Mesenchymal stem cell (in vitro differentiated cells and primary cell): ENCODE measurements around the gene ING3.
A peak's percentile ranks its signal among the peaks of the same experiment; 100 is the strongest.

ENCODE experiments used
- DNase-seq: peaks from one replicate; pipeline ENCODE4 v3.0.0-alpha.2; 2013
- H2AFZ ChIP-seq: one replicate; pipeline ENCODE4 v1.6.1; 2013; ENCODE audit warnings: low read depth, mild to moderate bottlenecking, control low read depth, inconsistent platforms, low read length, moderate library complexity
- H2AK5ac ChIP-seq: 2 replicates; pipeline ENCODE4 v1.6.1; 2013; ENCODE audit warnings: low read length, moderate library complexity, mild to moderate bottlenecking, inconsistent platforms; ENCODE audit not compliant: severe bottlenecking
- H2BK120ac ChIP-seq: one replicate; pipeline ENCODE4 v1.6.1; 2013; ENCODE audit warnings: low read depth, mild to moderate bottlenecking, inconsistent platforms, low read length, moderate library complexity
- H2BK12ac ChIP-seq, 2 experiments: one replicate each; pipeline ENCODE4 v1.6.1; 2013; ENCODE audit warnings: inconsistent platforms in 2 of 2, low read length in 2 of 2, mild to moderate bottlenecking in 2 of 2, moderate library complexity in 2 of 2, control low read depth in 1 of 2
- H2BK15ac ChIP-seq: one replicate; pipeline ENCODE4 v1.6.1; 2013; ENCODE audit warnings: mild to moderate bottlenecking, low read depth, inconsistent platforms; ENCODE audit not compliant: poor library complexity, severe bottlenecking
- H2BK5ac ChIP-seq: 2 replicates; pipeline ENCODE4 v1.6.1; 2013; ENCODE audit warnings: low read depth, mild to moderate bottlenecking, low read length, control low read depth, inconsistent platforms; ENCODE audit not compliant: poor library complexity, severe bottlenecking
- H3K14ac ChIP-seq, 2 experiments: one replicate each; pipeline ENCODE4 v1.6.1; 2013; ENCODE audit warnings: inconsistent platforms in 2 of 2, low read length in 2 of 2, control low read depth in 1 of 2, mild to moderate bottlenecking in 1 of 2, moderate library complexity in 1 of 2
- H3K18ac ChIP-seq, 2 experiments: one replicate each; pipeline ENCODE4 v1.6.1; 2013; ENCODE audit warnings: inconsistent platforms in 2 of 2, low read length in 2 of 2, control low read depth in 1 of 2, low read depth in 1 of 2, mild to moderate bottlenecking in 1 of 2
- H3K23ac ChIP-seq, 2 experiments: one replicate each; pipeline ENCODE4 v1.6.1; 2013; ENCODE audit warnings: inconsistent platforms in 2 of 2, low read length in 2 of 2, mild to moderate bottlenecking in 2 of 2, moderate library complexity in 2 of 2, control low read depth in 1 of 2
- H3K27ac ChIP-seq: 2 replicates; pipeline ENCODE4 v1.5.1; 2013; ENCODE audit warnings: mild to moderate bottlenecking, moderate library complexity, low read length, control low read depth, inconsistent platforms; ENCODE audit not compliant: poor library complexity, severe bottlenecking
- H3K27me3 ChIP-seq, 2 experiments: 2 replicates each; pipeline versions ENCODE4 v1.6.1 to v1.7.0; 2013; ENCODE audit warnings: low read length in 2 of 2, mild to moderate bottlenecking in 2 of 2, moderate library complexity in 2 of 2, control low read depth in 1 of 2, inconsistent platforms in 1 of 2; ENCODE audit not compliant: control insufficient read depth in 1 of 2, insufficient read depth in 1 of 2
- H3K36me3 ChIP-seq, 2 experiments: 2 replicates each; pipeline versions ENCODE4 v1.6.1 to v1.7.0; 2013; ENCODE audit warnings: low read length in 2 of 2, control low read depth in 1 of 2, inconsistent platforms in 1 of 2, low read depth in 1 of 2, mild to moderate bottlenecking in 1 of 2; ENCODE audit not compliant: insufficient read depth in 2 of 2, control insufficient read depth in 1 of 2
- H3K4ac ChIP-seq, 2 experiments: one replicate each; pipeline ENCODE4 v1.6.1; 2013; ENCODE audit warnings: inconsistent platforms in 2 of 2, low read length in 2 of 2, mild to moderate bottlenecking in 2 of 2, moderate library complexity in 2 of 2, control low read depth in 1 of 2, low read depth in 1 of 2
- H3K4me1 ChIP-seq: 2 replicates; pipeline ENCODE4 v1.6.1; 2013; ENCODE audit warnings: low read depth, low read length, control low read depth; ENCODE audit not compliant: control insufficient read depth, insufficient read depth
- H3K4me2 ChIP-seq: 2 replicates; pipeline ENCODE4 v1.6.1; 2013; ENCODE audit warnings: low read length, mild to moderate bottlenecking, inconsistent platforms; ENCODE audit not compliant: poor library complexity, severe bottlenecking
- H3K4me3 ChIP-seq, 2 experiments: 2 replicates each; pipeline versions ENCODE4 v1.5.1 to v1.7.0; 2013; ENCODE audit warnings: low read length in 2 of 2, mild to moderate bottlenecking in 2 of 2, control low read depth in 1 of 2, low read depth in 1 of 2; ENCODE audit not compliant: insufficient read depth in 1 of 2
- H3K79me1 ChIP-seq: replicated peaks from 2 replicates; pipeline ENCODE4 v1.6.1; 2013; ENCODE audit warnings: mild to moderate bottlenecking, control low read depth, low read length, inconsistent platforms; ENCODE audit not compliant: poor library complexity, severe bottlenecking
- H3K9ac ChIP-seq: 2 replicates; pipeline ENCODE4 v1.7.0; 2013; ENCODE audit warnings: mild to moderate bottlenecking, low read length, moderate library complexity
- H3K9me3 ChIP-seq: 2 replicates; pipeline ENCODE4 v1.7.0; 2013; ENCODE audit warnings: mild to moderate bottlenecking, low read length; ENCODE audit not compliant: control insufficient read depth
- H4K8ac ChIP-seq: one replicate; pipeline ENCODE4 v1.6.1; 2013; ENCODE audit warnings: inconsistent platforms, mild to moderate bottlenecking, low read length, moderate library complexity
- H4K91ac ChIP-seq: one replicate; pipeline ENCODE4 v1.6.1; 2013; ENCODE audit warnings: mild to moderate bottlenecking, low read length, inconsistent platforms
- WGBS: methylation state at CpG from one replicate; pipeline ENCODE4 v1.1.7; 2013; ENCODE audit warnings: mixed read lengths; 5-methylcytosine and 5-hydroxymethylcytosine counted together

The ING3 gene

GRCh38 chr7:120955577-120956149 lies 5.1 kb downstream of the ING3 start:
- H3K79me1 ChIP-seq, result peaks cover 12% of the 10 kb centered on the region
- H3K4ac ChIP-seq, result no peak overlapping the region
- H2AK5ac ChIP-seq, result no peak overlapping the region
- no peak overlapping the region for H2BK120ac ChIP-seq
- H3K18ac ChIP-seq, result no peak overlapping the region
- H3K4me2 ChIP-seq, result no peak overlapping the region
- H3K9ac ChIP-seq, result no peak overlapping the region
- no peak overlapping the region for H3K14ac ChIP-seq
- H2BK15ac ChIP-seq, result no peak overlapping the region
- no peak overlapping the region for H2BK12ac ChIP-seq
- no peak overlapping the region for H3K4me3 ChIP-seq
- H3K9me3 ChIP-seq, result no peaks in the 10 kb centered on the region
- H2AFZ ChIP-seq, result no peak overlapping the region
- H4K91ac ChIP-seq, result no peak overlapping the region
- H3K27me3 ChIP-seq, result no peaks in the 10 kb centered on the region
- peaks cover 1% of the 10 kb centered on the region for H3K4me1 ChIP-seq
- no peak overlapping the region for H4K8ac ChIP-seq
- H3K23ac ChIP-seq, result no peak overlapping the region
- DNase-seq, result no peak
- H2BK5ac ChIP-seq, result no peak overlapping the region
- WGBS, result 88% methylated on average over 1 of the region's 3 CpGs
- peaks cover 6 to 49% of the 10 kb centered on the region in 2 experiments for H3K36me3 ChIP-seq
- no peak overlapping the region for H3K27ac ChIP-seq

GRCh38 chr7:120959929-120960484 lies 9.4 kb downstream of the ING3 start:
- Histone ChIP-seq H2BK5ac (no peak overlapping the region), H3K4ac (no peak overlapping the region), H3K27ac (no peak overlapping the region), H3K27me3 (no peaks in the 10 kb centered on the region), H3K4me1 (no peaks in the 10 kb centered on the region), H2BK12ac (no peak overlapping the region), H4K91ac (no peak overlapping the region), H2AK5ac (no peak overlapping the region), H4K8ac (no peak overlapping the region), H3K79me1 (peaks cover 8% of the 10 kb centered on the region), H3K4me2 (no peak overlapping the region), H3K14ac (no peak overlapping the region), H3K18ac (no peak overlapping the region), H3K36me3 (peaks cover 2 to 45% of the 10 kb centered on the region in 2 experiments), H2BK15ac (no peak overlapping the region), H3K9me3 (no peaks in the 10 kb centered on the region), H3K23ac (no peak overlapping the region), H2AFZ (no peak overlapping the region), H2BK120ac (no peak overlapping the region), H3K9ac (no peak overlapping the region), H3K4me3 (no peak overlapping the region)
- no peak for DNase-seq
- 97% methylated on average over 6 of the region's 8 CpGs for WGBS

GRCh38 chr7:120960714-120961113 lies 10.1 kb downstream of the ING3 start:
- Histone ChIP-seq H2BK5ac (no peak overlapping the region), H3K27me3 (no peaks in the 10 kb centered on the region), H3K27ac (no peak overlapping the region), H2AK5ac (no peak overlapping the region), H3K9me3 (no peaks in the 10 kb centered on the region), H3K14ac (no peak overlapping the region), H2BK12ac (no peak overlapping the region), H4K8ac (no peak overlapping the region), H3K4me2 (no peak overlapping the region), H3K4ac (no peak overlapping the region), H3K79me1 (peaks cover 6% of the 10 kb centered on the region), H3K23ac (no peak overlapping the region), H2BK120ac (no peak overlapping the region), H3K4me1 (no peaks in the 10 kb centered on the region), H3K9ac (no peak overlapping the region), H3K18ac (no peak overlapping the region), H3K4me3 (no peak overlapping the region), H2BK15ac (no peak overlapping the region), H4K91ac (no peak overlapping the region), H2AFZ (no peak overlapping the region), H3K36me3 (peaks cover 0 to 45% of the 10 kb centered on the region in 2 experiments)
- no peak for DNase-seq
- no CpG with 5 or more reads among the region's 1 CpG for WGBS

- no peak overlapping the region for H3K4ac ChIP-seq
- H2AFZ ChIP-seq, result no peak overlapping the region
- peak; percentile 62 for DNase-seq
- H3K79me1 ChIP-seq, result peaks cover 6% of the 10 kb centered on the region
- no peak overlapping the region for H3K14ac ChIP-seq
- H3K4me2 ChIP-seq, result no peak overlapping the region
- H3K18ac ChIP-seq, result no peak overlapping the region
- no peak overlapping the region for H2BK15ac ChIP-seq
- no peak overlapping the region for H3K9ac ChIP-seq
- H3K36me3 ChIP-seq, result peaks cover 0 to 45% of the 10 kb centered on the region in 2 experiments
- no peak overlapping the region for H3K23ac ChIP-seq
- no peaks in the 10 kb centered on the region for H3K27me3 ChIP-seq
- no peak overlapping the region for H4K8ac ChIP-seq
- H2AK5ac ChIP-seq, result no peak overlapping the region
- H3K4me3 ChIP-seq, result no peak overlapping the region
- H3K4me1 ChIP-seq, result no peaks in the 10 kb centered on the region
- no peak overlapping the region for H4K91ac ChIP-seq
- H2BK120ac ChIP-seq, result no peak overlapping the region
- WGBS, result 58% methylated on average over 1 of the region's 1 CpG
- H3K27ac ChIP-seq, result no peak overlapping the region
- no peaks in the 10 kb centered on the region for H3K9me3 ChIP-seq
- no peak overlapping the region for H2BK5ac ChIP-seq
- H2BK12ac ChIP-seq, result no peak overlapping the region
These were observed 11.1 kb downstream of the ING3 start for GRCh38 chr7:120961638-120962173.
